CD4-positive, alpha-beta memory T cell (primary cell): ENCODE results near the gene KDM7A. TPM values are rescaled to one million over a fixed set of nuclear protein-coding genes. Genes with fewer than 3 reads are reported as not detected.
A peak's percentile ranks its signal among the peaks of the same experiment; 100 is the strongest.

Source experiments
- CTCF ChIA-PET: fragments of 350-600 bp; sonication (Branson Sonifier 250); formaldehyde crosslinking; loops from one replicate; lab custom pipeline; 2021; ENCODE audit warnings: inconsistent platforms; ENCODE audit not compliant: partially characterized antibody; lab: Charles Lee
- POLR2A ChIA-PET: fragments of 350-600 bp; sonication (Branson Sonifier 250); formaldehyde crosslinking; loops from one replicate; lab custom pipeline; 2021; ENCODE audit not compliant: partially characterized antibody; lab: Charles Lee
- DNase-seq, 5 donors: peaks; one replicate each; pipeline versions ENCODE4 v3.0.0 to v3.0.0-alpha.2; 2020 to 2022; ENCODE audit warnings: mixed read lengths in 1 of 5
- H3K27ac ChIP-seq: one replicate; pipeline ENCODE4 v1.7.0; 2013; ENCODE audit warnings: low read depth, low read length
- H3K27me3 ChIP-seq: 2 replicates; pipeline ENCODE4 v1.7.0; 2013; ENCODE audit warnings: mild to moderate bottlenecking, low read length, moderate library complexity; ENCODE audit not compliant: insufficient read depth
- H3K36me3 ChIP-seq: 2 replicates; pipeline ENCODE4 v1.7.0; 2013; ENCODE audit warnings: mild to moderate bottlenecking, low read length, moderate library complexity; ENCODE audit not compliant: insufficient read depth
- H3K4me1 ChIP-seq: 2 replicates; pipeline ENCODE4 v1.7.0; 2013; ENCODE audit warnings: mild to moderate bottlenecking, low read length, moderate library complexity; ENCODE audit not compliant: insufficient read depth
- H3K4me3 ChIP-seq, 2 donors: one replicate each; pipeline ENCODE4 v1.7.0; 2013; ENCODE audit warnings: low read length in 2 of 2, mild to moderate bottlenecking in 1 of 2
- H3K9me3 ChIP-seq, 2 donors: one replicate each; pipeline ENCODE4 v1.7.0; 2013; ENCODE audit warnings: low read length in 2 of 2, control low read depth in 1 of 2; ENCODE audit not compliant: control insufficient read depth in 1 of 2
- H3K27ac Mint-ChIP-seq, 7 donors: one replicate each; pipeline ENCODE4 v1.8.0; 2020 to 2021; ENCODE audit warnings: mixed read lengths in 7 of 7, mild to moderate bottlenecking in 6 of 7, inconsistent platforms in 3 of 7, moderate library complexity in 3 of 7
- H3K27me3 Mint-ChIP-seq, 2 donors: one replicate each; pipeline ENCODE4 v1.8.0; 2020 to 2021; ENCODE audit warnings: mixed read lengths in 2 of 2
- H3K36me3 Mint-ChIP-seq, 2 donors: one replicate each; pipeline ENCODE4 v1.8.0; 2020 to 2021; ENCODE audit warnings: mixed read lengths in 2 of 2, inconsistent platforms in 1 of 2, mild to moderate bottlenecking in 1 of 2
- H3K4me1 Mint-ChIP-seq, 4 donors: one replicate each; pipeline ENCODE4 v1.8.0; 2020 to 2021; ENCODE audit warnings: mixed read lengths in 4 of 4, mild to moderate bottlenecking in 1 of 4
- H3K4me3 Mint-ChIP-seq, 8 donors: one replicate each; pipeline ENCODE4 v1.8.0; 2020 to 2021; ENCODE audit warnings: mixed read lengths in 8 of 8, mild to moderate bottlenecking in 7 of 8, moderate library complexity in 6 of 8, inconsistent platforms in 3 of 8
- H3K9me3 Mint-ChIP-seq, 8 donors: one replicate each; pipeline ENCODE4 v1.8.0; 2020 to 2021; ENCODE audit warnings: mixed read lengths in 8 of 8, mild to moderate bottlenecking in 5 of 8, inconsistent platforms in 3 of 8, moderate library complexity in 1 of 8
- intact Hi-C: fragments of 100-400 bp; cut with micrococcal nuclease; formaldehyde crosslinking; loops from one replicate; pipeline ENCODE4 v1.15.1; 2023
- polyA plus RNA-seq, 2 donors: library from polyadenylated mRNA; unstranded; fragments of 300-500 nt; fragmentation: Illumina TruSeq; gene quantifications; one replicate each; pipeline ENCODE4 v1.2.3, GENCODE V29; 2021
- total RNA-seq, 2 experiments: library from RNA; stranded (reverse); gene quantifications; one replicate each; pipeline ENCODE4 v1.2.3, GENCODE V29; 2021

The KDM7A gene
- total and polyA plus RNA-seq, 4 experiments from 2014 or later, result 3.3 to 45.9 (median 23.6) TPM

DNA sequence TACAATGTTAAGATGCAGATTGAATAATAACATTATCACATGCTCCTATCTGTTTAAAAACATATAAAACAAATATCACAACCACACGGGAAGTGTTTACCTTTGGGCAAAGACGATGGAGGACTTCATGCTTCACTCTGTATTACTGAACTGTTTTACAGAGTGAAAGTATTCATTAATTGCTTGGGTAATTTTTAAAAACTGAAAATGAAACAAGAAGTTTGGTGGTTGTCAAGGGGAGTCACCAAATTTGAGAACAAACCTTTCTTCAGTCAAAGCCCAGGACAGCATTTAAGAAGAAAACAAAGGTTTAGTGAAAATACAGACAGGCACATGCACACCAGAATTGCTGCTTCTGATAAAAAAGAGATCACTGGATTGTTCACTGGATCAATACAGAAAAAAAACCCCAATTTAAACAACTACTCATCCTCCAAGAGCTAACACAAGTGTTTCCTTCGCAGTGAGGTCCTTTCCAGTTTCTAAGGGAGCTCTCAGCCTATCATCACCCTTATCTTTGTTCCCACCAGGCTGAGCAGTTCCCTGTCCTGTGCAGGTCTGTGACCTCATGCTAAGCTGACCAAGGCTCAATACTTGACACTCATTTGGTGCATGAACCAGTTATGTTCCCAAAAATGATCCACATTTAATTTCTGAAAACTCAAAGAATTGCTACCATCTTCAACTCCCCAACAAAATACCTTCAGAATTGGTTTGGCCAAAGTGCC lies 122.8 kb downstream of the KDM7A start:
- H3K9me3 ChIP-seq, result no peaks in the 10 kb centered on the region
- peak overlapping the region; percentile 19 for H3K27ac ChIP-seq
- POLR2A ChIA-PET, result no interaction called here
- Mint-ChIP-seq H3K9me3 (no peaks in the 10 kb centered on the region), H3K27ac (peak overlapping the region; percentile 2 to 86 (median 56)), H3K36me3 (peaks cover 45 to 62% of the 10 kb centered on the region in 2 donors), H3K4me1 (peaks cover 39 to 79% (median 54%) of the 10 kb centered on the region in 4 donors), H3K27me3 (no peaks in the 10 kb centered on the region), H3K4me3 (peak overlapping the region in 4 of 8 donors; percentile 5 to 51 (median 40))
- no peak for DNase-seq
- CTCF ChIA-PET, result interaction anchor here (1.2 kb wide), 1 partner anchor 17 kb away, joined by 3 read pairs; no protein-coding TSS in a partner anchor
- peaks cover 22% of the 10 kb centered on the region for H3K36me3 ChIP-seq
- intact Hi-C loops, result no loop called here
- H3K4me1 ChIP-seq, result peaks cover 31% of the 10 kb centered on the region
- H3K27me3 ChIP-seq, result no peaks in the 10 kb centered on the region
- H3K4me3 ChIP-seq, result no peak overlapping the region

DNA sequence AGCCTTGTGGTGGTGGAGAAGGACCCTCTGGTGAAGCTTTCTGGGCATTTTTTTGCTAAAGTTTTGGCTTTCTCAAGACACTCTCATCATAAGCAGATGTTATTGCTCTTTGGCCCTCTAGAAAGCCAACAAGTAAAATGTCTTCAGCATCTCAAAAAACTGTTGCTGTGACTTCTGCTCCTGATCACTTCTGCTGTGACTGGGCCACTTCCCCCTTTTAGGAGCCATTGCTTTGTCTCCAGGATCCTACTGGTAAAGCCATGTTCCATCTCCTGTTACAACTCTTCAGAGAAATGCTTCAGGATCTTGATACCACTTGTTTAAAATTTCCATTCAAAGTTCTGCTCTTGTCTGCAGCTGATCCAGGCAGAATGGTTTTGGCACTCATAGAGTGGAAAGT lies 125.0 kb downstream of the KDM7A start:
- ChIA-PET CTCF (no interaction called here), POLR2A (interaction anchor here (1.8 kb wide), 1 partner anchor 11 kb away, joined by 7 read pairs; the partner anchor contains the start of gene PARP12)
- Mint-ChIP-seq H3K27ac (peak overlapping the region in 1 of 7 donors; percentile 3), H3K9me3 (no peaks in the 10 kb centered on the region), H3K27me3 (no peaks in the 10 kb centered on the region), H3K4me1 (peaks cover 38 to 59% (median 42%) of the 10 kb centered on the region in 4 donors), H3K36me3 (peaks cover 48 to 69% of the 10 kb centered on the region in 2 donors), H3K4me3 (no peak overlapping the region)
- peaks cover 22% of the 10 kb centered on the region for H3K4me1 ChIP-seq
- DNase-seq, result no peak
- intact Hi-C loops, result no loop called here
- H3K9me3 ChIP-seq, result no peaks in the 10 kb centered on the region
- no peak overlapping the region for H3K27ac ChIP-seq
- no peak overlapping the region for H3K4me3 ChIP-seq
- H3K27me3 ChIP-seq, result no peaks in the 10 kb centered on the region
- H3K36me3 ChIP-seq, result peaks cover 24% of the 10 kb centered on the region

GRCh38 chr7:140050100-140050499 lies 126.7 kb downstream of the KDM7A start:
- Mint-ChIP-seq H3K36me3 (peaks cover 44 to 78% of the 10 kb centered on the region in 2 donors), H3K9me3 (no peaks in the 10 kb centered on the region), H3K27me3 (no peaks in the 10 kb centered on the region), H3K4me3 (no peak overlapping the region), H3K4me1 (peaks cover 28 to 42% (median 34%) of the 10 kb centered on the region in 4 donors), H3K27ac (peak overlapping the region in 6 of 7 donors; percentile 8 to 68 (median 46))
- DNase-seq, result no peak
- Histone ChIP-seq H3K36me3 (peaks cover 22% of the 10 kb centered on the region), H3K9me3 (no peaks in the 10 kb centered on the region), H3K4me3 (no peak overlapping the region), H3K27ac (no peak overlapping the region), H3K4me1 (peaks cover 13% of the 10 kb centered on the region), H3K27me3 (no peaks in the 10 kb centered on the region)
- intact Hi-C loops, result no loop called here
- ChIA-PET POLR2A (no interaction called here), CTCF (no interaction called here)

DNA sequence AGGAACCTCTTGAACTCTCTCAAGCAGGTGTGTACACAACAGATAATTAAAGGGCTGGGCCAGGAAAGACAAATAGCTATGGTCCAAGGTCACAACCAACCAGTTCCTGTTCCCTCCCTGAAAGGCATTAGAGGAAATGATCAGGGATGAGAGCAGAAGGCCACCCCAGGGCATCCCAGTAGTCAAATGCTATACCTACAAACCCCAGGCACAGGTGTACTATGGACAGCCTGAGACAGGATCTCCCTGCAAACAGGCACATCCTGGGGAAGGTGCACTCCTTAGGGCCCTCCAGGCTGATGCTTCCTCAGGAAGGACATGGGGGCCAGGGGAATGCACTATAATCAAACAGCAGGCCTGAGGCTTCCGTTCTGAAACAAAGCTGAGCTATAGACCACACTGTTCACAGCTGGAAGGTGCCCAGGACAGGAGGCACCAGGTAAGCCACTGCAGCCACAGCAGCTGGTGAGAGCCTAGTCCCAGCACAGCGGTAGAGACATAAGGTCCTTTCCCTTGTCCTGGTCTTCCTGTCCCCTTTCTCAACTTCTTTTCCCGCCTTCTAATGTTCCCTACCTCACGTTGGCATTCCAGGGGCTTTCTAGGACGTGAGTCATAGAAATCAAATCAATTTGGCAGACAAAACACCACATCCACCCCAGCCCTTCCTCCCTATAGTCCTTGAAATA lies 127.3 kb downstream of the KDM7A start:
- no peak for DNase-seq
- peaks cover 22 to 36% (median 30%) of the 10 kb centered on the region in 4 donors for H3K4me1 Mint-ChIP-seq
- peak overlapping the region in 6 of 7 donors; percentile 19 to 83 (median 46) for H3K27ac Mint-ChIP-seq
- H3K4me3 Mint-ChIP-seq, result no peak overlapping the region
- no peak overlapping the region for H3K27ac ChIP-seq
- H3K36me3 Mint-ChIP-seq, result peaks cover 44 to 75% of the 10 kb centered on the region in 2 donors
- H3K9me3 ChIP-seq, result no peaks in the 10 kb centered on the region
- no peak overlapping the region for H3K4me3 ChIP-seq
- no peaks in the 10 kb centered on the region for H3K9me3 Mint-ChIP-seq
- peaks cover 7% of the 10 kb centered on the region for H3K4me1 ChIP-seq
- H3K36me3 ChIP-seq, result peaks cover 18% of the 10 kb centered on the region
- CTCF ChIA-PET, result no interaction called here
- no peaks in the 10 kb centered on the region for H3K27me3 Mint-ChIP-seq
- H3K27me3 ChIP-seq, result no peaks in the 10 kb centered on the region
- intact Hi-C loops, result no loop called here
- POLR2A ChIA-PET, result interaction anchor here (0.6 kb wide), 1 partner anchor 13 kb away, joined by 3 read pairs; the partner anchor contains the start of gene PARP12

GRCh38 chr7:140048989-140049338 lies 127.8 kb downstream of the KDM7A start:
- Histone ChIP-seq H3K4me1 (peaks cover 1% of the 10 kb centered on the region), H3K9me3 (no peaks in the 10 kb centered on the region), H3K27me3 (no peaks in the 10 kb centered on the region), H3K36me3 (peaks cover 23% of the 10 kb centered on the region), H3K27ac (no peak overlapping the region), H3K4me3 (no peak overlapping the region)
- no peak for DNase-seq
- no peaks in the 10 kb centered on the region for H3K9me3 Mint-ChIP-seq
- H3K4me3 Mint-ChIP-seq, result no peak overlapping the region
- intact Hi-C loops, result no loop called here
- H3K27ac Mint-ChIP-seq, result peak overlapping the region in 3 of 7 donors; percentile 48 to 83 (median 75)
- H3K4me1 Mint-ChIP-seq, result peaks cover 16 to 31% (median 26%) of the 10 kb centered on the region in 4 donors
- H3K36me3 Mint-ChIP-seq, result peaks cover 47 to 76% of the 10 kb centered on the region in 2 donors
- POLR2A ChIA-PET, result interaction anchor here (0.6 kb wide), 1 partner anchor 14 kb away, joined by 3 read pairs; the partner anchor contains the start of gene PARP12
- H3K27me3 Mint-ChIP-seq, result no peaks in the 10 kb centered on the region
- CTCF ChIA-PET, result interaction anchor here (1.1 kb wide), 1 partner anchor 11 kb away, joined by 3 read pairs; no protein-coding TSS in a partner anchor

GRCh38 chr7:140048138-140048537 lies 128.6 kb downstream of the KDM7A start:
- H3K9me3 ChIP-seq, result no peaks in the 10 kb centered on the region
- Mint-ChIP-seq H3K4me3 (no peak overlapping the region), H3K4me1 (peaks cover 8 to 23% (median 19%) of the 10 kb centered on the region in 4 donors), H3K27ac (peak overlapping the region in 4 of 7 donors; percentile 43 to 80 (median 56)), H3K36me3 (peaks cover 43 to 72% of the 10 kb centered on the region in 2 donors), H3K9me3 (no peaks in the 10 kb centered on the region), H3K27me3 (no peaks in the 10 kb centered on the region)
- H3K27me3 ChIP-seq, result no peaks in the 10 kb centered on the region
- no peak overlapping the region for H3K27ac ChIP-seq
- DNase-seq, result no peak
- POLR2A ChIA-PET, result no interaction called here
- H3K4me3 ChIP-seq, result no peak overlapping the region
- CTCF ChIA-PET, result interaction anchor here (1.1 kb wide), 1 partner anchor 12 kb away, joined by 3 read pairs; no protein-coding TSS in a partner anchor
- H3K4me1 ChIP-seq, result no peaks in the 10 kb centered on the region
- H3K36me3 ChIP-seq, result peaks cover 27% of the 10 kb centered on the region
- intact Hi-C loops, result no loop called here

DNA sequence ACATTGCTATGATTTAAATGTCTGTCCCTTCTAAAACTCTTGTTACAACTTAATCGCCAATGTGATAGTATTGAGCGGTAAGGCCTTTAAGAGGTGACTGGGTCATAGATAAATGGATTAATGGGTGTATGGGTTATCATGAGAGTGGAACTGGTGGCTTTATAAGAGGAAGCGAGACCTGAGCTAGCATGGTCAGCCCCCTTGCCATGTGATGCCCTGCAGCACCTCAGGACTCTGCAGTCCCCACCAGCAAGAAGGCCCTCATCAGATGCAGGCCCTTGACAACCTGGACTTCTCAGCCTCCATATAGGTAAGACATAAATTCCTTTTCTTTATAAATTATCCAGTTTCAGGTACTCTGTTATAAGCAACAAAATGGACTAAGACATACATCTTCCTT lies 129.6 kb downstream of the KDM7A start:
- Mint-ChIP-seq H3K27me3 (no peaks in the 10 kb centered on the region), H3K4me3 (no peak overlapping the region), H3K36me3 (peaks cover 38 to 67% of the 10 kb centered on the region in 2 donors), H3K27ac (no peak overlapping the region), H3K9me3 (no peaks in the 10 kb centered on the region), H3K4me1 (peaks cover 6 to 21% (median 16%) of the 10 kb centered on the region in 4 donors)
- no peak for DNase-seq
- Histone ChIP-seq H3K4me1 (no peaks in the 10 kb centered on the region), H3K9me3 (no peaks in the 10 kb centered on the region), H3K4me3 (no peak overlapping the region), H3K27ac (no peak overlapping the region), H3K27me3 (no peaks in the 10 kb centered on the region), H3K36me3 (peaks cover 32% of the 10 kb centered on the region)
- intact Hi-C loops, result no loop called here
- POLR2A ChIA-PET, result no interaction called here
- CTCF ChIA-PET, result no interaction called here
